AG04449 (cell line): Measurements from ENCODE around the gene MRNIP.

Experiments
- CTCF ChIA-PET: fragments of 350-600 bp; formaldehyde crosslinking; extraction: SDS; loops from one replicate; lab custom pipeline; 2021; ENCODE audit warnings: antibody characterized with exemption; lab: Yijun Ruan, JAX
- POLR2A ChIA-PET: fragments of 400-600, 350-600 bp; formaldehyde crosslinking; extraction: SDS; loops from one replicate; lab custom pipeline; 2020; ENCODE audit warnings: antibody characterized with exemption, inconsistent platforms; lab: Yijun Ruan, JAX
- DNase-seq: peaks from one replicate; pipeline ENCODE4 v3.0.0-alpha.2; 2010; ENCODE audit warnings: low read depth, low spot score
- H3K4me3 ChIP-seq: 2 replicates; pipeline ENCODE4 v1.5.1; 2011; ENCODE audit warnings: low read depth, mild to moderate bottlenecking, control low read depth, low read length
- CTCF ChIP-seq: IDR thresholded peaks from one replicate; pipeline ENCODE4 v1.5.1; 2011; ENCODE audit warnings: mild to moderate bottlenecking, moderate library complexity, low read length, control low read depth, inconsistent platforms; ENCODE audit not compliant: insufficient read depth; ENCODE audit errors: missing control alignments

The MRNIP gene

GRCh38 chr5:179890751-179891682 is 32.4 kb upstream of the MRNIP start:
- no peak for TF ChIP-seq CTCF
- no peak for DNase-seq
- POLR2A ChIA-PET = interaction anchor here (0.7 kb wide), 1 partner anchor 93 kb away, joined by 3 read pairs; no protein-coding TSS in a partner anchor
- H3K4me3 ChIP-seq = no peak overlapping the region
- CTCF ChIA-PET = interaction anchor here (1.6 kb wide), 1 partner anchor 17 kb away, joined by 5 read pairs; no protein-coding TSS in a partner anchor

GRCh38 chr5:179889885-179890284 is 31.3 kb upstream of the MRNIP start:
- no peak for TF ChIP-seq CTCF
- CTCF ChIA-PET = interaction anchor here (1.6 kb wide), 1 partner anchor 18 kb away, joined by 5 read pairs; no protein-coding TSS in a partner anchor
- POLR2A ChIA-PET = no interaction called here
- H3K4me3 ChIP-seq = no peak overlapping the region
- DNase-seq = no peak

GRCh38 chr5:179887802-179888201 is 29.2 kb upstream of the MRNIP start:
- ChIA-PET POLR2A (no interaction called here), CTCF (interaction anchor here (0.7 to 1.1 kb wide), 2 partner anchors 19 to 21 kb away, joined by 3 to 4 read pairs; no protein-coding TSS in a partner anchor)
- no peak for TF ChIP-seq CTCF
- H3K4me3 ChIP-seq = no peak overlapping the region
- no peak for DNase-seq

GRCh38 chr5:179887095-179887494 is 28.5 kb upstream of the MRNIP start:
- ChIA-PET CTCF (interaction anchor here (1.1 kb wide), 1 partner anchor 21 kb away, joined by 3 read pairs; no protein-coding TSS in a partner anchor), POLR2A (no interaction called here)
- no peak for DNase-seq
- H3K4me3 ChIP-seq = no peak overlapping the region
- no peak for TF ChIP-seq CTCF

- no peak for TF ChIP-seq CTCF
- ChIA-PET POLR2A (no interaction called here), CTCF (no interaction called here)
- no peak overlapping the region for H3K4me3 ChIP-seq
- DNase-seq = no peak
Measured at GRCh38 chr5:179886190-179886911, 27.7 kb upstream of the MRNIP start.

GRCh38 chr5:179885491-179886090 is 27.0 kb upstream of the MRNIP start:
- no peak for DNase-seq
- ChIA-PET POLR2A (no interaction called here), CTCF (no interaction called here)
- TF ChIP-seq CTCF = no peak
- no peak overlapping the region for H3K4me3 ChIP-seq
